ENCODE data around the gene CHST5. TPM values are rescaled to one million over a fixed set of nuclear protein-coding genes. Genes with fewer than 3 reads are reported as not detected.
A peak's percentile ranks its signal among the peaks of the same experiment; 100 is the strongest.

The CHST5 gene
- total and polyA plus RNA-seq, 7 donors = 0.41 to 18.3 (median 15.0) TPM; not detected in 3

GRCh38 chr16:75494184-75494583 lies 41.7 kb downstream of the CHST5 start:
- WGBS, 2 donors = 73 to 74% methylated on average over 5 of the region's 5 CpGs
- DNase-seq = no peak
- H3K9me3 ChIP-seq = no peaks in the 10 kb centered on the region
- no peak overlapping the region for H3K27ac ChIP-seq
- intact Hi-C loops (cut with DNase I) = no loop called here
- peaks cover 0 to 32% (median 6%) of the 10 kb centered on the region in 3 donors for H3K27me3 ChIP-seq
- H3K4me3 ChIP-seq = peak overlapping the region in 2 of 4 donors; percentile 46 to 47
- H3K4me1 ChIP-seq = peaks cover 0 to 17% (median 12%) of the 10 kb centered on the region in 4 donors
- TF ChIP-seq EP300 (IDR thresholded peaks at IDR 0.05) (no peak), POLR2AphosphoS5 (IDR thresholded peaks at IDR 0.05) (no peak), POLR2A (IDR thresholded peaks at IDR 0.05) (no peak)
- TF ChIP-seq, protein P1, sequence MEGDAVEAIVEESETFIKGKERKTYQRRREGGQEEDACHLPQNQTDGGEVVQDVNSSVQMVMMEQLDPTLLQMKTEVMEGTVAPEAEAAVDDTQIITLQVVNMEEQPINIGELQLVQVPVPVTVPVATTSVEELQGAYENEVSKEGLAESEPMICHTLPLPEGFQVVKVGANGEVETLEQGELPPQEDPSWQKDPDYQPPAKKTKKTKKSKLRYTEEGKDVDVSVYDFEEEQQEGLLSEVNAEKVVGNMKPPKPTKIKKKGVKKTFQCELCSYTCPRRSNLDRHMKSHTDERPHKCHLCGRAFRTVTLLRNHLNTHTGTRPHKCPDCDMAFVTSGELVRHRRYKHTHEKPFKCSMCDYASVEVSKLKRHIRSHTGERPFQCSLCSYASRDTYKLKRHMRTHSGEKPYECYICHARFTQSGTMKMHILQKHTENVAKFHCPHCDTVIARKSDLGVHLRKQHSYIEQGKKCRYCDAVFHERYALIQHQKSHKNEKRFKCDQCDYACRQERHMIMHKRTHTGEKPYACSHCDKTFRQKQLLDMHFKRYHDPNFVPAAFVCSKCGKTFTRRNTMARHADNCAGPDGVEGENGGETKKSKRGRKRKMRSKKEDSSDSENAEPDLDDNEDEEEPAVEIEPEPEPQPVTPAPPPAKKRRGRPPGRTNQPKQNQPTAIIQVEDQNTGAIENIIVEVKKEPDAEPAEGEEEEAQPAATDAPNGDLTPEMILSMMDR (IDR thresholded peaks at IDR 0.05) = no peak
- H3K36me3 ChIP-seq = no peaks in the 10 kb centered on the region

DNA sequence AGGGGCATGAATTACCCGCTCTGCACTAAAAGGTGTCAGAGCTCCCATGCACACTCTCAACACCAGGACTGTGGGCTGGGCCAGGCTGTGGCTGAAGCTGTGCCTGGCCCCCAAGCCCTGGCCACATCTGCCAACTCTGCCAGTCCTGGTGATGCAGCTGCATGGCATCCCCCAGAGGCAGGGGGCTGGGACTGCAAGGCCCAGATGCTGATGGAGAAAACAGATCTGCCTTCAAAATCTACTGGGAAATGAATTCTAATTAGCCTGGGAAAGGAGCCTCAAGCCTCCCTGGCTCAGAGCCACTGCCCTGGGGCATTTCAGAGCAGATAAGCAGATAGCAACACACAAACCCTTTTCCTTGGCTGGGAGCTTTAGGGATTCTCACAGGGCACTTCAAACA lies 44.0 kb downstream of the CHST5 start:
- Histone ChIP-seq H3K27me3 (peaks cover 0 to 32% (median 6%) of the 10 kb centered on the region in 3 donors), H3K36me3 (no peaks in the 10 kb centered on the region), H3K9me3 (no peaks in the 10 kb centered on the region), H3K4me3 (no peak overlapping the region), H3K27ac (no peak overlapping the region), H3K4me1 (peaks cover 0 to 14% (median 12%) of the 10 kb centered on the region in 4 donors)
- 54 to 84% methylated on average over 1 of the region's 1 CpG for WGBS, 2 donors
- TF ChIP-seq POLR2AphosphoS5 (IDR thresholded peaks at IDR 0.05) = no peak
- no peak for TF ChIP-seq EP300 (IDR thresholded peaks at IDR 0.05)
- no peak for TF ChIP-seq POLR2A (IDR thresholded peaks at IDR 0.05)
- TF ChIP-seq, protein P1 (IDR thresholded peaks at IDR 0.05) = no peak
- intact Hi-C loops (cut with DNase I) = no loop called here
- no peak for DNase-seq

DNA sequence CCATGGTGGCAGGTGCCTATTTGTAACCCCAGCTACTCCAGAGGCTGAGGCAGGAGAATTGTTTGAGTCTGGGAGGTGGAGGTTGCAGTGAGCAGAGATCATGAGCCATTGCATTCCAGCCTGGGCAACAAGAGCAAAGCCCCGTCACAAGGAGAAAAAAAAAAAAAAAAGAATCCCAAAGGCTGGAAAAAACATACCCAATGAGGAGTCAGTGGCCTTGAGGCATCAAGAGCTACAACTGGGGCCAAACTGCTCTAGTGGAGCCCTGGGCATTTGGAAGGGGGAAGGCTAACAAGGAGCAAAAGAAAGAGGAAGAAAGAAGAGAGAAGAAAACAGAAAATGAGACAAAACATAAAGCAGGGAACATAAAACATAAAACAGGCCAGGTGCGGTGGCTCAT lies 47.6 kb downstream of the CHST5 start:
- DNase-seq = no peak
- no peaks in the 10 kb centered on the region for H3K4me1 ChIP-seq
- H3K36me3 ChIP-seq = no peaks in the 10 kb centered on the region
- no peak overlapping the region for H3K27ac ChIP-seq
- peaks cover 0 to 18% (median 0%) of the 10 kb centered on the region in 3 donors for H3K27me3 ChIP-seq
- intact Hi-C loops (cut with DNase I) = no loop called here
- no peaks in the 10 kb centered on the region for H3K9me3 ChIP-seq
- H3K4me3 ChIP-seq = no peak overlapping the region
- TF ChIP-seq, protein P1 (IDR thresholded peaks at IDR 0.05) = no peak
- TF ChIP-seq POLR2A (IDR thresholded peaks at IDR 0.05) = no peak
- no peak for TF ChIP-seq EP300 (IDR thresholded peaks at IDR 0.05)
- TF ChIP-seq POLR2AphosphoS5 (IDR thresholded peaks at IDR 0.05) = no peak
- WGBS, 2 donors = 96 to 97% methylated on average over 2 of the region's 2 CpGs

DNA sequence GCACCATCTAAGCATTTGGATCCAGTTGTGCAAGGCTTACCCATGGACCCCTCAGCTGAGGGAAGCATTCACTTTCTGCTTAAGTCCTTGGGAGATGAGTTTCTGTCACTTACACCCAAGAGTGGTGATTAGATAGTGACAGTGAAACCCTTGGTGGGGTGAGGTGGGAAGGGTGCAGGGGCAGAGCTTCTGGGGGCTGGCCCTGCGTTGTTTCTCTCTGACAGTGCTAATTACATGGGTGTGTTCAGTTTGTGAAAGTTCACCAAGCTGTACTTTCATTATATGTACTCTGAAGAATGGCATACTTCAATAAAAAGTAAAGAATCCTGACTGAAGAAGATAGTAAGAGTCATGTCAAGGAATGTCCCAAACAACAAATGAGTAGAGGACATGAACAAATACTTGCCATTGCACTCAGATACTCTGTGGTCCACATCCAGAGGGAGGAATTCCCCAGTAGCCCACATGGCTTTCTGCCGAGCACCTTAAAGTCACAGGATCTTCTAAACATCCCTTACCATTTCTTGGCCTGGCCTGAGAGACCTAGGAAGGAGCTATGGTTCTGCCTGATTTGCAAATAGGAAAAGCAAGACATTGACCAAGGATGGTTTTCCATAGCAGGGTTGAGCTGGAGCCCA lies 49.1 kb downstream of the CHST5 start:
- Histone ChIP-seq H3K9me3 (no peaks in the 10 kb centered on the region), H3K27me3 (peaks cover 0 to 5% (median 0%) of the 10 kb centered on the region in 3 donors), H3K4me3 (no peak overlapping the region), H3K4me1 (no peaks in the 10 kb centered on the region), H3K27ac (no peak overlapping the region), H3K36me3 (no peaks in the 10 kb centered on the region)
- intact Hi-C loops (cut with DNase I) = no loop called here
- TF ChIP-seq EP300 (IDR thresholded peaks at IDR 0.05) = no peak
- DNase-seq = no peak
- WGBS, 2 donors = 13 to 66% methylated on average over 2 of the region's 2 CpGs

DNA sequence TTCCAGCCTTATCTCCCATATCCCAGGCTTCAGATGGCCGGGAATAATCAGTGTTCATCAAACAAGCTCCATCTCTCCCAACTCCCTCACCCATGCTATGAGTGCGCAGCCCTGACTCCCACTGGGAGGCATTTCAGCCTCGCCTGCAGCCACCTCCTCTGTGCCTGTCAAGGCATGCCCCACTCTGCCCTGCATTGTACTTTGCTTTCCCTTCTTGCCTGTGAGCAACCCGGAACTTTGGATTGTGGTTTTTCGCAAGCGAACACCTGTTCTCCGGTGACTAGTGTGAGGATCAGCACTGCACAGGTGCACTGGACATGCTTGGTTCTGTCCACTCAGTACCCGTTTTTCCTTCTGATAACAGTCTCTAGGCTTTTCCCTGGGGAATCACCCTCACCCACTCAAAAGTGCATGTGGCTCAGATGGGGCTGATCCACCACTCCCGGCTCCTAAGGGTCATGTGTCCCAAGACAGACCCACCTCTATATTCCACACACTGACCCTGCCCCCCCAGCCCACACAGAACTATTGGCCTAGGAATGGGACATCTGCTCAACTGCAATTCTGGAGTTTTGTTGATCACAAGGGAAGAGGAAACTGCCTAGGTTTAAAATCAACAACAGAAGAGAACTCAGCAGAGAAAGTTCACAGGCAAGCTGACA lies 49.8 kb downstream of the CHST5 start:
- intact Hi-C loops (cut with DNase I) = no loop called here
- 20 to 66% methylated on average over 9 of the region's 9 CpGs for WGBS, 2 donors
- no peaks in the 10 kb centered on the region for H3K36me3 ChIP-seq
- no peaks in the 10 kb centered on the region for H3K4me1 ChIP-seq
- no peak overlapping the region for H3K27ac ChIP-seq
- H3K9me3 ChIP-seq = no peaks in the 10 kb centered on the region
- H3K27me3 ChIP-seq = no peaks in the 10 kb centered on the region
- TF ChIP-seq EP300 (IDR thresholded peaks at IDR 0.05) (no peak), POLR2AphosphoS5 (IDR thresholded peaks at IDR 0.05) (no peak), POLR2A (IDR thresholded peaks at IDR 0.05) (no peak)
- TF ChIP-seq, protein P1 (IDR thresholded peaks at IDR 0.05) = no peak
- no peak overlapping the region for H3K4me3 ChIP-seq
- no peak for DNase-seq
